Measurements from ENCODE around the gene RASGRF1.

Gene RASGRF1

DNA sequence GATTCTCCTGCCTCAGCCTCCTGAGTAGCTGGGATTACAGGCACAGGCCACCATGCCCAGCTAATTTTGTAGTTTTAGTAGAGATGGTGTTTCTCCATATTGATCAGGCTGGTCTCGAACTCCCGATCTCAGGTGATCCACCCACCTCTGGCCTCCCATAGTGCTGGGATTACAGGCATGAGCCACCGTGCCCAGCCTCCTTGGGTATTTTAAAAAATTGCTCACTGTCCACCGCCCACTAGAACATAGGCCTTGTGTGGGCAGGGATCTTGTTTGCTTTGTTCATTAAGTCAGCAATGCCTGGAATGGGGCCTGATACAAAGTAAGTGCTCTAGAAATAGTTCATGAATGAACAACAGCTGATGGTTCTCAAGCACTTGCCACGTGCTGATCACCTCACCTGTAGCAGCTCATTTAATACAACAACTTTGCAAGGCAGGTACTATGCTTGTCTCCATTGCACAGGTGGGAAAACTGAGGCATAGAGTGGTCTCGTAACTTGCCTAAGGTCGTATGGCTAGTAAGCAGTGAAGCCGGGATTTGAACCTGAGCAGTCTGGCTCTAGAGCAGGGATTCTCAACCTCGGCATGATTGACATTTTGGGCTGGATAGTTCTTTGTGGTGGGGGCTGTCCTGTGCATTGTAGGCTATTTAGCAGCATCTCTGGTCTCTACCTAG lies 133.0 kb downstream of the RASGRF1 start:
- no peak for DNase-seq (ENCODE audit: low spot score)

DNA sequence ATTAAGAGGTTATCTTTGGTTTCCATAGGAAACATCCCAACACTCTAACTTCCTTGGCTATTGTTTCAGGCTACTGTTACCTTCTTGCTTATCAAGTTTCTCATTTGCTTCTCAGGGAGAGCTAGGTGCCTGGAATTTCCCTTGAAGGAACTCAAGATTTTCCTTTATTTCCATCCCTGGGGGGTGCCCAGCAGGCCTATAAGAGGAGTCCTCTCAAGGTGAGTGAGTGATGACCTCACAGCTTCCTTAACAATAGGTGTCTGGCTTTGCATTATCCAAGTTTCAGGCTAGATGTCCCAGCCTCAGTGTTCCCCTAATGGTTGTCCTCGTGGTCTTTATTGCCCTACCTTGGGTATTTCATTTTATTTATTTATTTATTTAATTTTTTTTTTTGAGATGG lies 133.6 kb downstream of the RASGRF1 start:
- DNase-seq (ENCODE audit: low spot score) = no peak

DNA sequence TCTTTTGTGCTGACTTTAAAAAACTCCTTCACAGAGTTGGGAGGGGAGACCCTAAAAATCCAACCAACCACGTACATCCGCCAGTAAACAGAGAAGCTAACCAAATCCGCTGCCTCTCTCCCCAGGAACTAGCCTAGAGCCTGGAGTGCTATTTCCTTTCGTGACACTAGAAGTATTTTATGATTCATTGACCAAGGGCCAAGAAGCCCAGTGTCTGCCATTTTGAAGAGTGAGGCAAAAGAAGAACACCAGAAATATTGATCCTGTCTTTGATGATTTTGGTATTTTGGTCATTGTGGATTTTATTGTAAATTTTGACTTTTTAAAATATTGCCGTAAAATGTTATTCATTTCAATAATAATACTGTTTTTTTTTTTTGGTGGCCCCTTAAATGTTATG lies 135.2 kb downstream of the RASGRF1 start:
- no peak for DNase-seq (ENCODE audit: low spot score)

- DNase-seq (ENCODE audit: low spot score) = peak; percentile 77
Measured at GRCh38 chr15:78951841-78952238, 138.7 kb downstream of the RASGRF1 start.

- no peak for DNase-seq (ENCODE audit: low spot score)
Measured at GRCh38 chr15:78950902-78951840, 139.4 kb downstream of the RASGRF1 start.

DNA sequence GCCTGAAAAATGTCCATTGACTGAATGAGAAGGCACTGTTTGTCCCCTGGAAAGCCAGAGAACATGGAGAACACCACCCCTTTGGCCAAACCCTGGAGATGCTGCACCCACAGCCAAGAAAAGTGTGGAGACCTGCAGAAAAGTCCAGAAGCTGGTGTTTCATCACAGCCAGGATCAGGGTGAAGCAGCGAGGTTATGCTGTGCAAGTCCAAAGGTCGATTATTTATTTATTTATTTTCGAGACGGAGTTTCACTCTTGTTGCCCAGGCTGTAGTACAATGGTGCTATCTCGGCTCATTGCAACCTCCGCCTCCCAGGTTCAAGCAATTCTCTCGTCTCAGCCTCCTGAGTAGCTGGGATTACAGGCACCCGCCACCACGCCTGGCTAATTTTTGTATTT lies 140.2 kb downstream of the RASGRF1 start:
- peak; percentile 47 for DNase-seq (ENCODE audit: low spot score)

DNA sequence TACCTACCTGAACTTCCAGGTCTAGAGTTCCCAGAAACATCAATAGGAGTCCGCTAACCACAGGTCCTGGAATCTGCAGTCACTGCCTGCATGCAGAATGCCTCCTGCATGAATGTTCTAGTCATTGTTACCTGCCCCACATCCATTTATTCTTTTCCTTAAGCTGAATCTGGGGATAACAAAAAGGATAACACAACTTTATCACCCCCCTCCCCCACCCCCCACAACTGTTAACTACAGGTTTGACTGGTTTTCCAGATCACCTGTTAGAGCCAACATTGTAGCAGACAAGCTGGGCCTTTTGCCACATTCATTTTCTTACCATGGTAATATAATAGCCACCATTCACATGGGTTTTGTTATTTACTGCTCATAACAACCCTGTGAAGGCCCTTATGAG lies 141.1 kb downstream of the RASGRF1 start:
- no peak for DNase-seq (ENCODE audit: low spot score)

DNA sequence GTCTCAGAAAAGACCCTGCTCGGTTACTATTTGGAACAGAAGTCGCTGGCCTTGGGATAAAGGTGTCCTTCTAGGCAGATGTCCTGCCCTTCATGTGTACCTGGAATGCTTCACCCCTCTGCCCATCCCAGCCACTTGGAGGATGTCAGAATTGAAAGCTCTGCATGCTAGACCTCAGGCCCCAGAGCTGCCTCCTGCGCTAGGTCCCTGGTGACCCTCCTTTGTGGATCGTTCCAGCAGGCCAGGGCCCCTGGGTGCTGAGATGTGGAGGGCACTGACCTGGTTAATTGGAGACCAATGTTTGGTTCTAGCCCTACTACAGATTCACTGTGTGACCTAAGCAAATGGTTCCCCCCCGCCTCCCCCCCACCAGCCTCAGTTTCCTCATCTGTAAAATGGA lies 143.1 kb downstream of the RASGRF1 start:
- no peak for DNase-seq (ENCODE audit: low spot score)

GRCh38 chr15:78946493-78946892 lies 144.1 kb downstream of the RASGRF1 start:
- DNase-seq (ENCODE audit: low spot score) = no peak

DNA sequence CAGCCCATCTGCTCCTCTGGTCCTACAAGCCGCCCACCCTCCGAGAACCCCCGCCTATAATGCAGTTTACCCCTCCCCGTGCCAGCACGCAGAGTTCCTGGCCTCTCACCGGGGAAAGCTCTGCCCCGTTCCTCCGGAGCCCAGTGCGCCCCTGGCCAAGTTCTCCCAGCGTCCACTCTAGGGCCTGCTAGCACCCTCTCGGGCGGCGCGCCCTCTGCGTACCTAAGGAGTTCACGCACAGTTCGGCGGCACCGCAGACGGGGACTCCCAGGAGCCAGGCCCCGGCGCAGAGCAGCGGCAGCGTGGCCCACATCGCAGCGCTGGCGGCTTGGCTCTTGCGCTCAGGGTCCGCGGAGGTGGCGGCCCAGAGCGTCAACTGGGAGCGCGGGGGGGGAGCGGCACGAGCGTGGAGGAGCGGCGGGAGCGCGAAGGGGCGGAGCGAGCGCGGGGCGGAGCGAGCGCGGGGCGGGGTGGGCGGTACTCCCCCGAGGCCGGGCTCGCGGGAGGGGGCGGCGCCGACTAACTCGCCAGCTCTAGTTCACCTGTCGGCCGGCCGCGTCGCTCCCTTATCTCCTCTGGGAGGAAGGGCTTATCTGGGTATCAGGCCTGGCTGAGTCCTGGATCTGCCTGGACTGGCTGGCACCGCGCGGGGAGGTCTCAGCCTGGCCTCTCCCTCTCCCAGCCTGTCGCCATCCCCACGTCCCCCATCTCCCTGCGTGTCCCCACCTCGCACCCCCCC lies 145.7 kb downstream of the RASGRF1 start, which contains the start of gene CTSH:
CTSH (minus strand) TSS at position 378 of the 739 bp plus-strand sequence; CDS start at position 313, 65 bp downstream.
- DNase-seq (ENCODE audit: low spot score) = peak; percentile 93

DNA sequence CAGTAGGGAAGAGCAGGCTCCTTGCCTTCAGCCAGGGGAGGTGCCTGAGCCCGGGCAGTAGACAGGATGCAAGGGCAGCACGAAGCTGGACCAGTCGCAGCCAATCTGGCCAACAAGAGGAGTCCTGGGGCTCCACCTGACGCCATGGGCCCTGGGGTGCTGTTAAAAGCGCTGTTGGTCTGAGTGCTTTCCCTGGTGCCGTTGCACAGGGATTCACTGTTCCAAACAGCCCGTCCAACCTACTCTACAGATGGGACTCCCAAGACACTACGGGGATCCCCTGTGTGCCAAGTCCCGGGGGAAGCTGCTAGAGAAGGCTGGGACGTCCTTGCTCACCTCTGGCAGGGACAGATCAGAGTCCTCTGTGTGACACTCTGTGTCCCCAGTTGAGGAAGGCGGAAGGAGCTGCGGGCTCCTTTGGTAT lies 146.4 kb downstream of the RASGRF1 start:
- no peak for DNase-seq (ENCODE audit: low spot score)

- no peak for DNase-seq (ENCODE audit: low spot score)
Measured at GRCh38 chr15:78943692-78944091, 146.9 kb downstream of the RASGRF1 start.

DNA sequence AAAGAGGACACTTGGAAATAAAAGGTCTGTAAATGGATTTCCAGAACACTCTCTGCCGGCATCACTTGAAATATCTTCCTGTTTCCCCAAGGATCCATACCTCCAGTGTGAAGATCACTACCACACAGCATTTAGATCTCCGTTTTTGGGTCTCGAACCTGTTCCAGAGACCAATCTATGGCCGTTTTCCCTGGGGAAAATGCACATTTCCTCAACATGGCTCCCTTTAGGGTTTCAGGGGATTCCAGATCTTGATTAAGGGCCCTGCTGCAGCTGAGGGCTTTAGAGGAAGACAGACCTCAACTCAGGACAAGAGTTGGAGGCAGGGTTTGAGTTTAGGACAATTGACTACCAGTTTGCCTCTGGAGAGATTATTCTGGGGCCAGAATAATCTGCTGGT lies 147.8 kb downstream of the RASGRF1 start:
- DNase-seq (ENCODE audit: low spot score) = no peak

DNA sequence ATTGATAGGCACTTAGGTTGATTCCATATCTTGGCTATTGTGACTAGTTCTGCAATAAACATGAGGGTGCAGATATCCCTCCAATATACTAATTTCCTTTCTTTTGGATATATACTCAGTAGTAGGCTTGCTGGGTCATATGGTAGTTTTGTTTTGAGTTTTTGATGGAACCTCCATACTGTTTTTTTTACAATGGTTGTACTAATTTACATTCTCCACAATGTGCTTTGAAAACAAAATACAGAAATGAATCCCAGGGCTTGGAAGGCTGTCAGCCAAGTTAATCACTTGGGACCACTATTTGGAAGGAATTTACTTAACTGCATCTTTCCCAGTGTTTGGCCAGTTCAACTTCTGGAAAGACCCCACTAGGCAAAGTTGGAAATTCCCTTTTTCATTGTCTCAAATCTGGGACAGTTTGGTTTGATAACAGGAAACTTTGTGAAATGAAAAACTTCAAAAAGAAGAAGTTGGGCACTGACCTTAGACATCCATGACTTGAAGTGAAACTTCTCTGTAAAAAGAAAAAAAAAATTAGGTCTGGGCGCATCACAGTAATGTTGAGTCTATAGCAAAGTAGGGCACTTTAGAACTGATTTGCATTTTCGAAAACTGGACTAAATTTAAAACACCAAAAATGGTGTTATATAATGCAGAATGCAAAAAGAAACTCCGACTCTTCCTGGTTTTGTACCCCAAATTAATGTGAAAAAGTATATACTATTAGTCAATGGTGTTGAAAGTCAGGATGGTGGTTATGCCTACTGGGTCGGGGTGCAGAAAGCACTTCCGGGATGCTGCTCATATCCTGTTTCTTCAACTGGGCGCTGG lies 151.7 kb downstream of the RASGRF1 start:
- DNase-seq (ENCODE audit: low spot score) = no peak

GRCh38 chr15:78937132-78937739 lies 153.3 kb downstream of the RASGRF1 start:
- DNase-seq (ENCODE audit: low spot score) = no peak

DNA sequence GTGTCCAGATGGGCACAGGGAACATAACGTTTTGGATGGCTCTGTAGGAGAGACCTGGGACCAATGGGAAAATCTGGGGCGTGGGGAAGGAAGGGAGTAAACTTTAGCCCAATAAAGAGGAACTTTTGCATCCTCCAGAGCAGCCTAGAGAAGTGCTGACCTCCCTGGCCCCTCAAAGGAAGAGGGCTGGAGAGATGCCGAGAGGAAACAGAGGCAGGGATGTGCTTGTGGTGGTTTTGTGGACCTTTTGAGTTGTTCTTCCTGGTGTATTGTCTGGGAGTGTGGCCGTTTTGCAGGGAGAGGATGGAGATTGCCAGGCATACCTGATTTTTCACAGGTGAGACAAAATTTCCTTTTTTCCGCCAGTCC lies 155.9 kb downstream of the RASGRF1 start:
- DNase-seq (ENCODE audit: low spot score) = no peak

DNA sequence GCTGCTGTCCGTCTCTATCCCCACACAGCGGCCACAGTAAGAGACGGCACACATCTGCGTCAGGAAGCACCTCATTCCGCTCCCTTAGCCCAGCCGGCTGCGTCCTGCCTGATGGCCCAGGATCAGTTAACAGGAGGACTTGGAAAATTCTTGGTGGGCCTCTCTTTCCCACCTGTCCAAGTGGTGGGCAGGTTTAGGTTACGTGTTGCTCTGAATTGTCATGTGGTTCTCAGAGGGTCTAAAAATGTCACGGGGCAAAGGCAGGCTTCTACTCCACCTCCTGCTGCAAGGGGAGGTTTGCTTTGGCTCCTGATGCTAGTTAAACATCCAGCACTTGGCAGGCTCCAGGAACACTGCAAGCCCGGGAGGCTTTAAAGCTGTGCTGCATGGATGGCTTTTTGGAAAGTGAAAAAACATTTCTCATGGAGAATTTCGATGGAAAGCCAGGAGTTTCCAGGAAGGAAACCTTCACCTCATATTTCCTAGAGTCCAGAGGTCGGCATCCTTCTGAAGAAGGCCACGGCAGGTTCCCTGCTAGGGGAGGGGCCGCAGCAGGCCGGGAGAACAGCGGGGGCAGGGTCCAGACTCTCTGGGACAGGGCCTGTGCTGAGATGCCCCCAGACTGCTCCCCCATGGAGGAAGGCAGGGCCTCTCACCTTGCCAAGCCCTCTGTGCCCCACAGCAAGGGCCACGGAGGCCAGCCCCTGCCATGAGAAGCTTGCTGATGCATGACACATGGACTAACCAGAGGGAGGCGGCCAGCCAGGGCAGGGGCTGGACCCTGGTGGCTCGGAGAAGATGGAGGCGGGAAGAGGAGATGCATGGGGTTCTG lies 156.5 kb downstream of the RASGRF1 start:
- DNase-seq (ENCODE audit: low spot score) = no peak

DNA sequence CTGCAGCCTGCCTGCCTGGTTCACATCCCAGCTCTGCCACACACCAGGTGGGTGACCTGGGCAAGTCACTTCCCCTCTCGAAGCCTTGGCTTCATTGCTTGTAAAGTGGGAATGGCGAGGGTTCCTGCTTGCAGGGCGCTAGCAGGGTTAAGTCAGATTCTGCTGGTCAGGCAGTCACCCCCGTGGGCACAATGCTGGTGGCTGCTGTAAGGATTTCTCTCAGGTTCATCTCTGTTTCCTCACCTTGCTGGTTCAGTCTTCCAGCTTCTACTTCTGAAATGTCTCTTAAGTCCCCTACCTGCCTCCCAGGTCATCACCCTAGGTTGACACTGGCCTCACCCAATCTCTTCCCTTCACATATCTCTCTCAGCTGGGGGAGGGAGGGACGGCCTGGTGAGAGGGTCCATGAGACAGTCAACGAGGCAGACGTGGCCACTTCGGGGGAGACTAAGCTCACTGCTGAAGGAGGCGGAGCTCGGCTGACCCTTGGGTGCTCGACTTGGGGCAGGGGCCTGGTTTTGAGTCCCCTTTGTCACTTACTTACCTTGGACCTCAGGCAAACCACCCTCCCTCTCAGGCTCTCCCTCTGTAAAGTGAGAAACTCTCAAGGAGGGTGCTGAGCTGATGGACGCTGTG lies 157.3 kb downstream of the RASGRF1 start:
- no peak for DNase-seq (ENCODE audit: low spot score)

GRCh38 chr15:78932258-78932808 lies 158.2 kb downstream of the RASGRF1 start:
- no peak for DNase-seq (ENCODE audit: low spot score)
